Measurements from ENCODE around the gene PLCL2.

Gene PLCL2

DNA sequence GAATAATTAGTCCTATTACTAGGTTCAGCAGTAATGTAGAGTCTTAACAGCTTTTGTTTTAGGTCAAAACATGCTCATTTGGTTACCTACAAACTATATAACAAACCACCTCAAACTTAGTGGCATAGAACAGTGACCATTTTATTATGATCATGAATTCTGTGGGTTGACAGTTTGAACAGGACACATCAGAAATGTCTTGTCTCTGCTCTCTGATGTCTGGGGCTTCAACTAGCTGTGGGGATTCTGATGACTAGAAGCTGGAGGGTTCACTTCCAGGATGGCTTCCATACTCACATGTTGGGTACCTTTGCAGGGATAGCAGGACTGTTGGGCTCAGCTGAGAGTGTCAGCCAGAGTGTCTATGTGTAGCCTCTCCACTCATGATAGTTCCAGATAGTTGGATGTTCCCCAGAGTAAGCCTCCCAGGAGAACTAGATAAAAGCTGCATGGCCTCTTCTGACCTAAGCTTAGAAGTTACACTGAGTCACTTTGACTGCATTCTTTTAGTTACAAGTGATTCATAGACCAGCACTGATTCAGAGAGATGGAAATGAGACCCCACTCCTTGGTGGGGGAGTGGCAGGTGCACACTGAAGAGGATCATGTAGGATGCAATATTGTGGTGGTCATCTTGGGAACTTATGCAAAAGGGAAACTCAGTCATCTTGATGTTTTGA, 32.6 kb downstream of the PLCL2 start:
- no peak for DNase-seq (ENCODE audit: low read depth)
- H3K4me3 ChIP-seq (ENCODE audit: low read depth, low read length), result no peak overlapping the region
- TF ChIP-seq, protein P1, sequence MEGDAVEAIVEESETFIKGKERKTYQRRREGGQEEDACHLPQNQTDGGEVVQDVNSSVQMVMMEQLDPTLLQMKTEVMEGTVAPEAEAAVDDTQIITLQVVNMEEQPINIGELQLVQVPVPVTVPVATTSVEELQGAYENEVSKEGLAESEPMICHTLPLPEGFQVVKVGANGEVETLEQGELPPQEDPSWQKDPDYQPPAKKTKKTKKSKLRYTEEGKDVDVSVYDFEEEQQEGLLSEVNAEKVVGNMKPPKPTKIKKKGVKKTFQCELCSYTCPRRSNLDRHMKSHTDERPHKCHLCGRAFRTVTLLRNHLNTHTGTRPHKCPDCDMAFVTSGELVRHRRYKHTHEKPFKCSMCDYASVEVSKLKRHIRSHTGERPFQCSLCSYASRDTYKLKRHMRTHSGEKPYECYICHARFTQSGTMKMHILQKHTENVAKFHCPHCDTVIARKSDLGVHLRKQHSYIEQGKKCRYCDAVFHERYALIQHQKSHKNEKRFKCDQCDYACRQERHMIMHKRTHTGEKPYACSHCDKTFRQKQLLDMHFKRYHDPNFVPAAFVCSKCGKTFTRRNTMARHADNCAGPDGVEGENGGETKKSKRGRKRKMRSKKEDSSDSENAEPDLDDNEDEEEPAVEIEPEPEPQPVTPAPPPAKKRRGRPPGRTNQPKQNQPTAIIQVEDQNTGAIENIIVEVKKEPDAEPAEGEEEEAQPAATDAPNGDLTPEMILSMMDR (IDR thresholded peaks at IDR 0.05; ENCODE audit: low read depth, low read length), result no peak
- TF ChIP-seq, protein P2, sequence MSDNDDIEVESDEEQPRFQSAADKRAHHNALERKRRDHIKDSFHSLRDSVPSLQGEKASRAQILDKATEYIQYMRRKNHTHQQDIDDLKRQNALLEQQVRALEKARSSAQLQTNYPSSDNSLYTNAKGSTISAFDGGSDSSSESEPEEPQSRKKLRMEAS (IDR thresholded peaks at IDR 0.05; ENCODE audit: low read depth, low read length), result no peak
- TF ChIP-seq POLR2A (IDR thresholded peaks at IDR 0.05; ENCODE audit: extremely low read depth, insufficient read length) (no peak), MYC (IDR thresholded peaks at IDR 0.05; ENCODE audit: low read depth, low read length) (no peak)

DNA sequence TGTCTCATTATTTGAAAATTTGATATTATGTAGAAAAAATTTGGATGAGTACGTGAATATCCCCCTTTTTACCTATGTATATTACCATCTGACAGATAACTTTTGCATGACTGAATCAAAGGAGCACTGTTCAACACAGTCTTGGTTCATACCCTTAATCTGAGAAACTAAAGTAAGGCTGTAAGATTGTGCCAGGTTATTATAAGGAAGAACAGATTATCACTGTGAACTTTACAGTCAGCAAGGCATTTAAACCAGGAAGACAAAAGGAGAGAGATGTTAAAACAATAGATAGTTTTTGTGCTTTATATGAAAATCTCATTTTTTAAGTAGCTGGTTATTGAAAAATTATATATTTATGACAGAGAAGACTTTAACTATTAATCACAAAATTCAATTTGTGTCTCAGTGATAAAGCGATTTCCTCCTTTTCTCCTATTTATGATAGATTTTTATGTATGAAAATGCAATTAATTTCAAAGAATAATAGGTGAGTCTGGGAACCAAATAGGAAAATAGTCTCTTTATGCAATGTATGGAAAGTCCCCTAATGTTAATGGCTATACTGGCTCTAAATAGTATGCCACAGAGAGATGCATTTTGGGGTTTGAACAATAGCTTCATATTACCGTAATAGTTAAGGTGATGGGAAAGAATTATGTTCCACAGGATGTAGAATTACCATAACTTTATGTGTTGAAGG, 33.4 kb downstream of the PLCL2 start:
- no peak for DNase-seq (ENCODE audit: low read depth)
- no peak overlapping the region for H3K4me3 ChIP-seq (ENCODE audit: low read depth, low read length)
- TF ChIP-seq POLR2A (IDR thresholded peaks at IDR 0.05; ENCODE audit: extremely low read depth, insufficient read length) (no peak), MYC (IDR thresholded peaks at IDR 0.05; ENCODE audit: low read depth, low read length) (no peak)
- TF ChIP-seq, protein P1 (IDR thresholded peaks at IDR 0.05; ENCODE audit: low read depth, low read length), result no peak
- TF ChIP-seq, protein P2 (IDR thresholded peaks at IDR 0.05; ENCODE audit: low read depth, low read length), result no peak

DNA sequence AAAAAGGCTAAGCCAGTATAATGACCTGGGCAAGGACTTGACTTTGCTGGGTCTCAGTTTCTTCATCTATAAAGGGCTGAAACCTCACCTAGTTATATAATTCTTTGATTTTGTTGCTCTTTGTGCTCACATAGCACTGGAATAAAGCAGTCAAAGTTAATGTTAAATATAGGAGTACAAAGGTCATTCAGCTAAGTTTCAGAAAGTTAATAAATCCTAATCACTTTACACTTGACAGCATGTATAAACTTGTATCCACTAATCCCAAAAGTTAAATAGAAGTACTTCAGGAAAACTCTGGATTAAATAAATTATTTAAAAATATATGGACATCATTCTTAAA, 33.9 kb downstream of the PLCL2 start:
- TF ChIP-seq, protein P1 (IDR thresholded peaks at IDR 0.05; ENCODE audit: low read depth, low read length), result no peak
- TF ChIP-seq POLR2A (IDR thresholded peaks at IDR 0.05; ENCODE audit: extremely low read depth, insufficient read length) (no peak), MYC (IDR thresholded peaks at IDR 0.05; ENCODE audit: low read depth, low read length) (no peak)
- TF ChIP-seq, protein P2 (IDR thresholded peaks at IDR 0.05; ENCODE audit: low read depth, low read length), result no peak
- DNase-seq (ENCODE audit: low read depth), result no peak
- no peak overlapping the region for H3K4me3 ChIP-seq (ENCODE audit: low read depth, low read length)

DNA sequence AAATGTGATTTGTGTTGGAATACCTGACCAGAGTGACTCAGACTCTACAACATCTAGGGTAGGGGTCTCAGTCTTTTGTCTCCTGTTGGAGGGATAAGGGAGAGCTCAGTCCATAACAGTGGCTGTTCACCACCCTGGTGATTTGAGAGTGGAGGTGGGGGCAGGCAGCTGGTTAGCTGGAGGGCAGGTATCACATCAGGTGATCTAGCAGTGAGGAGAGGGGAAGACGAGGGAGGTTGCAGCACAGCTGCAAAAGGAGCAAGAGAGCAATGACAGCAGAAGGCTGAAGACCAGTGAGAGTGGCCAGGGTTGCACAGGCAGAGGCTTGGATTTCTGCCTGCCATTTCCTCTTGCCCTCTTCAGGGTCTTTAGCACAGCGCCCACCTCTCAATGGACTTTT, 38.4 kb downstream of the PLCL2 start:
- TF ChIP-seq POLR2A (IDR thresholded peaks at IDR 0.05; ENCODE audit: extremely low read depth, insufficient read length), result no peak
- no peak for TF ChIP-seq MYC (IDR thresholded peaks at IDR 0.05; ENCODE audit: low read depth, low read length)
- TF ChIP-seq, protein P2 (IDR thresholded peaks at IDR 0.05; ENCODE audit: low read depth, low read length), result no peak
- TF ChIP-seq, protein P1 (IDR thresholded peaks at IDR 0.05; ENCODE audit: low read depth, low read length), result no peak
- H3K4me3 ChIP-seq (ENCODE audit: low read depth, low read length), result no peak overlapping the region

DNA sequence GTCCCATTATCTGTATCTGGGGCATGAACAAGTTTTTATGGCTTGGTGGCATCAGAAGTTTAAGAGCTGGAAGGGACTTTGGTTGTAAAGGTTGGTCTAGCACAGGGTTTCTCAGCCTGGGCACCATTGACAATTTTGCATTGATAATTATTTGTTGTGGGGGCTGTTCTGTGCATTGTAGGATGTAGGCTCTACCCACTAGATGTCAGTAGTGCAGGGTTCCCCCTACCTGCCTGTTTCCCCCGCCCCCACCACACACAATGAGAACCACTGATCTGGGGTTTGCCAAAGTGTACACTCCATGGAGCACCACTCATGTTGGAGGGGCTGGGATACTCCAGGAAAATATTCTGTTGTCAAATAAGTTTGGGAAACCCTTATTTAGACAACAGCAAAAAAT, 42.7 kb downstream of the PLCL2 start:
- no peak overlapping the region for H3K4me3 ChIP-seq (ENCODE audit: low read depth, low read length)
- DNase-seq (ENCODE audit: low read depth), result peak; percentile 6
- TF ChIP-seq, protein P1 (IDR thresholded peaks at IDR 0.05; ENCODE audit: low read depth, low read length), result peak; percentile 4
- TF ChIP-seq MYC (IDR thresholded peaks at IDR 0.05; ENCODE audit: low read depth, low read length), result no peak

More for the DNA sequence above, 38.4 kb downstream of the PLCL2 start:
- DNase-seq (ENCODE audit: low read depth), result no peak

Data from NB4 (cell line).